PC-3 (cell line): ENCODE data around the gene AP5Z1. TPM values are rescaled to one million over a fixed set of nuclear protein-coding genes. Genes with fewer than 3 reads are reported as not detected.
A peak's percentile ranks its signal among the peaks of the same experiment; 100 is the strongest.

Experiments
- ATAC-seq: fragments of 200-7000 bp; cut with Tn5 transposase; 2 replicates; pipeline ENCODE4 v1.9.1; 2020; ENCODE audit warnings: mild to moderate bottlenecking, moderate library complexity
- BruUV-seq: library from RNA; stranded (reverse); fragments of 400-500 nt; replicated peaks from 2 replicates; lab custom pipeline; 2021; lab: Mats Ljungman, UMichigan
- CTCF ChIA-PET: fragments of 300-600 bp; sonication (Branson Sonifier 250); formaldehyde crosslinking; loops from one replicate; lab custom pipeline; 2022; ENCODE audit warnings: antibody characterized with exemption; lab: Charles Lee
- POLR2A ChIA-PET: fragments of 300-600 bp; sonication (Branson Sonifier 250); formaldehyde crosslinking; loops from one replicate; lab custom pipeline; 2022; ENCODE audit warnings: antibody characterized with exemption; ENCODE audit not compliant: unreplicated experiment; lab: Charles Lee
- DNase-seq: peaks from one replicate; pipeline ENCODE4 v3.0.0-alpha.2; 2015
- H2AFZ ChIP-seq: fragments of 300-600 bp; sonication (generic); 2 replicates; pipeline ENCODE4 v1.6.0; 2016; ENCODE audit warnings: antibody characterized with exemption, low read length
- H3F3A ChIP-seq: fragments of 300-600 bp; sonication (generic); one replicate; pipeline ENCODE4 v1.6.0; 2017; ENCODE audit warnings: antibody characterized with exemption, low read length, control low read depth, mild to moderate bottlenecking; ENCODE audit not compliant: unreplicated experiment
- H3K27ac ChIP-seq: fragments of 300-600 bp; sonication (generic); 2 replicates; pipeline ENCODE4 v1.5.1; 2016; ENCODE audit warnings: mild to moderate bottlenecking, low read length
- H3K27me3 ChIP-seq: fragments of 300-600 bp; sonication (generic); 2 replicates; pipeline ENCODE4 v1.6.1; 2016; ENCODE audit warnings: low read length, mixed read lengths
- H3K36me3 ChIP-seq: fragments of 300-600 bp; sonication (generic); 2 replicates; pipeline ENCODE4 v1.6.1; 2016; ENCODE audit warnings: low read depth, mixed run types, low read length, mixed read lengths
- H3K4me1 ChIP-seq: fragments of 300-600 bp; sonication (generic); 2 replicates; pipeline ENCODE4 v1.5.1; 2016; ENCODE audit warnings: low read length; ENCODE audit not compliant: insufficient read depth
- H3K4me2 ChIP-seq: fragments of 300-600 bp; sonication (generic); 2 replicates; pipeline ENCODE4 v1.6.0; 2016; ENCODE audit warnings: low read length
- H3K4me3 ChIP-seq: fragments of 300-600 bp; sonication (generic); 2 replicates; pipeline ENCODE4 v1.5.1; 2016; ENCODE audit warnings: mild to moderate bottlenecking, low read length, mixed read lengths
- H3K79me2 ChIP-seq: fragments of 300-600 bp; sonication (generic); 2 replicates; pipeline ENCODE4 v1.6.1; 2017; ENCODE audit warnings: low read length, mixed read lengths
- H3K9ac ChIP-seq: fragments of 300-600 bp; sonication (generic); 2 replicates; pipeline ENCODE4 v1.6.0; 2016; ENCODE audit warnings: mild to moderate bottlenecking, low read length
- H3K9me2 ChIP-seq: fragments of 300-600 bp; sonication (generic); replicated peaks from 2 replicates; pipeline ENCODE4 v1.6.1; 2016; ENCODE audit warnings: mixed run types, low read length, mixed read lengths
- H3K9me3 ChIP-seq: fragments of 300-600 bp; sonication (generic); 2 replicates; pipeline ENCODE4 v1.6.1; 2016; ENCODE audit warnings: low read length, mixed read lengths
- H4K20me1 ChIP-seq: fragments of 300-600 bp; sonication (generic); 2 replicates; pipeline ENCODE4 v1.6.1; 2016; ENCODE audit warnings: low read length, mixed read lengths
- EZH2 ChIP-seq: fragments of 300-600 bp; sonication (generic); IDR thresholded peaks from one replicate; pipeline ENCODE4 v1.6.1; 2017; ENCODE audit warnings: antibody characterized with exemption, mild to moderate bottlenecking, low read length; ENCODE audit not compliant: unreplicated experiment
- EZH2phosphoT487 ChIP-seq: fragments of 300-600 bp; sonication (generic); IDR thresholded peaks from 2 replicates; pipeline ENCODE4 v1.6.1; 2018; ENCODE audit warnings: mild to moderate bottlenecking, antibody characterized with exemption, low read length, borderline replicate concordance
- intact Hi-C: fragments of 100-400 bp; cut with micrococcal nuclease; formaldehyde crosslinking; loops from 2 replicates; pipeline ENCODE4 v1.9.0; 2023
- total RNA-seq: library from RNA; depleted of rRNA; stranded (reverse); fragments of >200 nt; gene quantifications from 2 replicates; pipeline ENCODE4 v1.2.3, GENCODE V29; 2014
- TF ChIP-seq, protein P1 (sequence below): fragments of 300-600 bp; sonication (generic); conservative IDR thresholded peaks from 2 replicates; pipeline ENCODE4 v1.5.1; 2017; ENCODE audit warnings: antibody characterized with exemption, low read depth, mild to moderate bottlenecking, low read length

AP5Z1 gene
- total RNA-seq, 1 experiment from 2014 or later = 36.6 TPM

DNA sequence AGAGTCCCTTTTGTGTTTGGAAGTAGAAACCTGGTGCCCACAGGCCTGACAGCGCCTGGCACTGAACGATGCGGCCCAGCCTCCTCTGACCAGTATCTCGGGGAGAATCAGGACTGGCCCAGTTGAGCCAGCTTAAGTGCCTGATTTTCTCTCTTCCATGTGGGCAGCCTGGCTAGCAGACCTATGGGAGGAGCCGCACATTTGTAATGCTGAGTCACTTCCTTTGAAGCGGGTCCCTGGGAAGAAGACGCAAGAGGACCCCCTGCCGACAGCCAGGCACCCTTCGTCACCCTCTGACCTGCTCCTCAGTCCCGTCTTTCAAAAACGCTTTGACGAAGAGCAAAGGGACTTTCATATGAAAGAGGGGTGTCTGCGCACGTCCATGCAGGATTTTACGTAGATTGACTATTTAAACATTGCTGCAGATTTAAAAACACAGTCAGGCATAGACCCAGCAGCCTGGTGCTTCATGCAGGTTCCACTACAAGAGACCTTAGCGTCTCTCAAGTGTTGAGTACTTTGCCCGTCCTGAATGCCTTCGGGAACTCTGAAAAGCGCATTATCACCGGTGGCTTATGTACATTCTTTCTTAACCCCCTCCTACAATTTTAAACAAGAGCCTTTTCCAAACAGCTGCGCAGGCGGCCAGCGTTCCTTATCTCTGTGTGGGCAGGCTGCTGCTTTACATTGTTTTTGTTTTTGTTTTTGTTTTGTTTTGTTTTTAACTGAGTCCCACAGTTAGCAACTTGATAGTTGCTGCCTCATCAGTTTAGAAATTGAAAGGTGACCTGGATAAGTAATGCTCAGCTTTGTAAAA lies 36.5 kb upstream of the AP5Z1 start:
- H2AFZ ChIP-seq = no peak overlapping the region
- no peak for DNase-seq
- H3K9me3 ChIP-seq = no peaks in the 10 kb centered on the region
- 0 out of 2 replicates have a peak, but pooled peaks cover 4% of the 10 kb centered on the region for H3K36me3 ChIP-seq
- intact Hi-C loops = no loop called here
- H3K4me1 ChIP-seq = peaks cover 11% of the 10 kb centered on the region
- peaks cover 26% of the 10 kb centered on the region; the same call in 1 of the 2 replicates for H3K79me2 ChIP-seq
- H3K27ac ChIP-seq = no peak overlapping the region
- H3F3A ChIP-seq = no peaks in the 10 kb centered on the region
- CTCF ChIA-PET = no interaction called here
- H3K4me3 ChIP-seq = no peak overlapping the region
- no peak for TF ChIP-seq EZH2phosphoT487
- TF ChIP-seq, protein P1, sequence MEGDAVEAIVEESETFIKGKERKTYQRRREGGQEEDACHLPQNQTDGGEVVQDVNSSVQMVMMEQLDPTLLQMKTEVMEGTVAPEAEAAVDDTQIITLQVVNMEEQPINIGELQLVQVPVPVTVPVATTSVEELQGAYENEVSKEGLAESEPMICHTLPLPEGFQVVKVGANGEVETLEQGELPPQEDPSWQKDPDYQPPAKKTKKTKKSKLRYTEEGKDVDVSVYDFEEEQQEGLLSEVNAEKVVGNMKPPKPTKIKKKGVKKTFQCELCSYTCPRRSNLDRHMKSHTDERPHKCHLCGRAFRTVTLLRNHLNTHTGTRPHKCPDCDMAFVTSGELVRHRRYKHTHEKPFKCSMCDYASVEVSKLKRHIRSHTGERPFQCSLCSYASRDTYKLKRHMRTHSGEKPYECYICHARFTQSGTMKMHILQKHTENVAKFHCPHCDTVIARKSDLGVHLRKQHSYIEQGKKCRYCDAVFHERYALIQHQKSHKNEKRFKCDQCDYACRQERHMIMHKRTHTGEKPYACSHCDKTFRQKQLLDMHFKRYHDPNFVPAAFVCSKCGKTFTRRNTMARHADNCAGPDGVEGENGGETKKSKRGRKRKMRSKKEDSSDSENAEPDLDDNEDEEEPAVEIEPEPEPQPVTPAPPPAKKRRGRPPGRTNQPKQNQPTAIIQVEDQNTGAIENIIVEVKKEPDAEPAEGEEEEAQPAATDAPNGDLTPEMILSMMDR = no peak
- TF ChIP-seq EZH2 = no peak
- BruUV-seq = no TSS peak
- H3K9me2 ChIP-seq = no peaks in the 10 kb centered on the region
- no peak overlapping the region for H3K9ac ChIP-seq
- no peaks in the 10 kb centered on the region for H4K20me1 ChIP-seq
- POLR2A ChIA-PET = no interaction called here
- H3K27me3 ChIP-seq = no peaks in the 10 kb centered on the region
- H3K4me2 ChIP-seq = no peak overlapping the region
- ATAC-seq = peak; percentile 26; the same call in 1 of the 2 replicates

DNA sequence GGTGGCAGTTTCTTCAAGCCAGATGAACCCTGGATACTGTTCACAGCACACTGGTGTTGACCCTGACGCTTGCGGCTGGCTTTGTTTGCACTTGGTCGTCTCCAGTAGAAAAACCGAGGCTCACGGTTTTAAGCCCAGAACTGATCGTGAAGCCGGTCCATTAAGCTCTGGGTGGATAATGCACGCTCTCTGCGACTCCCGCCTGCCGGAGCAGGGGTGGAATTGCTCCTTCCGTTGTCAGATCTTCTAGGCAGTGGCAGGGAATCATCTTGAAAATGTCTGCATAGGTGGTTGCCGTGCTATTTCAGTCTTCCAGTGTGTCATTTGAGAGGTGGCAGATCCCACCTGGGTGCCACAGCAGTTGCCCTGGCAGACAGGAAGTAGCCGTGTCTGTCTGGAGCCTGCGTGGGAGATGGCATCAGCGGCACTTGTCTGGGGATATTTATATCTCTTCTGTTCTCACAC lies 35.9 kb upstream of the AP5Z1 start:
- H3K9ac ChIP-seq = no peak overlapping the region
- ChIA-PET CTCF (no interaction called here), POLR2A (no interaction called here)
- H3K9me3 ChIP-seq = no peaks in the 10 kb centered on the region
- H2AFZ ChIP-seq = no peak overlapping the region
- TF ChIP-seq EZH2 (no peak), EZH2phosphoT487 (no peak)
- TF ChIP-seq, protein P1 = no peak
- no peaks in the 10 kb centered on the region for H3K27me3 ChIP-seq
- H3K27ac ChIP-seq = no peak overlapping the region
- H4K20me1 ChIP-seq = no peaks in the 10 kb centered on the region
- H3K9me2 ChIP-seq = no peaks in the 10 kb centered on the region
- peaks cover 26% of the 10 kb centered on the region; the same call in 1 of the 2 replicates for H3K79me2 ChIP-seq
- BruUV-seq = no TSS peak
- ATAC-seq (no peak), DNase-seq (no peak)
- H3K4me1 ChIP-seq = peaks cover 17% of the 10 kb centered on the region
- H3K36me3 ChIP-seq = 0 out of 2 replicates have a peak, but pooled peaks cover 4% of the 10 kb centered on the region
- no peaks in the 10 kb centered on the region for H3F3A ChIP-seq
- intact Hi-C loops = no loop called here
- H3K4me3 ChIP-seq = no peak overlapping the region
- no peak overlapping the region for H3K4me2 ChIP-seq

DNA sequence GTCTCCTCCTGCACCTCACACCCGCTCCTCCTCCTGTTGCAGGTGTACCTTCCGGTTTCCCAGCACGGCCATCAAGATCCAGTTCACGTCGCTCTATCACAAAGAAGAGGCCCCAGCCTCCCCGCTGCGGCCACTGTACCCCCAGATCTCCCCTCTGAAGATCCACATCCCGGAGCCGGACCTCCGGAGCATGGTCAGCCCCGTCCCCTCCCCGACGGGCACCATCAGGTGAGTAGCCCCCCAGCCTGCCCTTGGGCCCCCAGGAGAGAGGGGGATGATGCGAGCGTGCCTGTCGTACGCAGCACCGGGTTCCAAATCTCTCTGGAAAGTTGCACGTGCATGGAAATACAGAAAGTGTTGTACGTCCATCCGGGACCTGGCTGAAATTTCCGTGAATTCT lies 34.6 kb upstream of the AP5Z1 start:
- no peak for ATAC-seq
- Histone ChIP-seq H3K27me3 (no peaks in the 10 kb centered on the region), H3K9me2 (no peaks in the 10 kb centered on the region), H3K79me2 (peaks cover 22% of the 10 kb centered on the region), H4K20me1 (no peaks in the 10 kb centered on the region), H3K9me3 (no peaks in the 10 kb centered on the region), H3K4me3 (no peak overlapping the region), H3K4me1 (peaks cover 23% of the 10 kb centered on the region), H3K36me3 (0 out of 2 replicates have a peak, but pooled peaks cover 4% of the 10 kb centered on the region), H3K27ac (no peak overlapping the region), H3K9ac (no peak overlapping the region), H2AFZ (no peak overlapping the region), H3K4me2 (no peak overlapping the region), H3F3A (peaks cover 3% of the 10 kb centered on the region)
- no peak for DNase-seq
- no TSS peak for BruUV-seq
- intact Hi-C loops = no loop called here
- TF ChIP-seq, protein P1 = no peak
- TF ChIP-seq EZH2 = no peak
- no peak for TF ChIP-seq EZH2phosphoT487
- CTCF ChIA-PET = no interaction called here
- POLR2A ChIA-PET = interaction anchor here (0.6 kb wide), 1 partner anchor 35 kb away, joined by 4 read pairs; no protein-coding TSS in a partner anchor
